ENCODE results near the gene SPACDR. TPM values are rescaled to one million over a fixed set of nuclear protein-coding genes. Genes with fewer than 3 reads are reported as not detected.

SPACDR gene
- total RNA-seq, 2 experiments from 2014 or later = 0.64 to 0.93 TPM

DNA sequence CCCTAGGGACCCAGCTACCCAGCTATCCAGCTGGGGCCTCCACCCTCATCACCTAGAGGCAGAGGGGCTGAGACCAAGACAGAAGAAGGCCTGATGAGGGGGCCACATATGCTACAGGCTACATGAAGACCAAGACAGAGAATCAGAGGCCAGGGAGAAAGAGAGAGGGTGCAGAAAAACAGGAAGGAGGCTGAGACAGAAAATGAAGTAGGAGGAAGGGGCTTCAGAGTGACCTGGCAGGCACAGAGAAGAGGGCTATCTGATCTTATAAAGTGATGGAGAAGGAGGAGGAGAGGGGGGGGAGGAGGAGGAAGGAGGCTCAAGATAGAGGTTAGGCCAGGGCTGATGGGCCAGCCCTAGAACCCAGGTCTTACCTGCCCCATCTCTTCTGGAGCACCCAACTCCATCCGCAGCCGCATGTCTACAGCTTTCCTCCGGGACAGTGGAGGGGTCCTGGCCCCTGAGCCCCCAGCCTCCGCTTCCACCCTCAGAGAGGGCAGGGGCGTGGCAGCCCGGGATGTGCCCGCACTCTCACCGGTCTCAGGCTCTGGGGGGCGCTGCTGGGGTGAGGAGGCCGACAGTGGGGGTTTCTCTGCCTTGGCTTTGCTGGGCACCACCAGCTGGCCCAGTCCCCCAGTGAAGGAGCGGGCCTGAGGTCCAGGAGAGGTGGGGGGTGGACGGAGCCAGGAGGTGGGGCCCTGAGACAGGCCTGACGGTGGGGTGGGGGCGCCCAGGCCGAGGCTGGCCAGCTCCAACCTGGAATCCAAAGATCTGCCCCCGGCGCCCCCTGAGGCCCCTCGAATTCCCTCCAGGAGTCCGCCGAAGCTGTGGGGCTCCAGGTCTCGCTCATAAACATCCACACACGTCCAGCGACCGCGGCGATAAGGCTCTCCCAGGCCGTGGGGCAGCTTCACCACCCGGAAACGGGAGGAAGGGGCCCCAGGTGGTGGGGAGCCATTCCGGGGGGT, 13.1 kb upstream of the SPACDR start:
- TF ChIP-seq, protein P1, sequence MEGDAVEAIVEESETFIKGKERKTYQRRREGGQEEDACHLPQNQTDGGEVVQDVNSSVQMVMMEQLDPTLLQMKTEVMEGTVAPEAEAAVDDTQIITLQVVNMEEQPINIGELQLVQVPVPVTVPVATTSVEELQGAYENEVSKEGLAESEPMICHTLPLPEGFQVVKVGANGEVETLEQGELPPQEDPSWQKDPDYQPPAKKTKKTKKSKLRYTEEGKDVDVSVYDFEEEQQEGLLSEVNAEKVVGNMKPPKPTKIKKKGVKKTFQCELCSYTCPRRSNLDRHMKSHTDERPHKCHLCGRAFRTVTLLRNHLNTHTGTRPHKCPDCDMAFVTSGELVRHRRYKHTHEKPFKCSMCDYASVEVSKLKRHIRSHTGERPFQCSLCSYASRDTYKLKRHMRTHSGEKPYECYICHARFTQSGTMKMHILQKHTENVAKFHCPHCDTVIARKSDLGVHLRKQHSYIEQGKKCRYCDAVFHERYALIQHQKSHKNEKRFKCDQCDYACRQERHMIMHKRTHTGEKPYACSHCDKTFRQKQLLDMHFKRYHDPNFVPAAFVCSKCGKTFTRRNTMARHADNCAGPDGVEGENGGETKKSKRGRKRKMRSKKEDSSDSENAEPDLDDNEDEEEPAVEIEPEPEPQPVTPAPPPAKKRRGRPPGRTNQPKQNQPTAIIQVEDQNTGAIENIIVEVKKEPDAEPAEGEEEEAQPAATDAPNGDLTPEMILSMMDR (IDR thresholded peaks at IDR 0.05) = no peak
- DNase-seq = peak in 12 of 14 experiments; percentile 23 to 59 (median 37)
- peak overlapping the region; percentile 97 for H3K4me3 Mint-ChIP-seq
- no peaks in the 10 kb centered on the region for H3K27me3 Mint-ChIP-seq
- intact Hi-C loops (cut with DNase I, micrococcal nuclease) = loop anchor here in 1 of 2 experiments (5.0 to 10.0 kb wide), 2 partner anchors 200 to 378 kb away; partner anchors contain the start of gene SLC12A9
- H3K27ac Mint-ChIP-seq = peak overlapping the region; percentile 86
- Histone ChIP-seq H3K36me3 (ENCODE audit: insufficient read depth, low read length) (peaks cover 51% of the 10 kb centered on the region), H3K9me3 (ENCODE audit: control insufficient read depth in 1 of 2, insufficient read depth in 1 of 2, low read length in 2 of 2) (no peaks in the 10 kb centered on the region), H3K4me3 (ENCODE audit: low read length) (peak overlapping the region; percentile 100), H3K27ac (ENCODE audit: low read depth in 1 of 2, low read length in 2 of 2) (peak overlapping the region; percentile 72 to 73), H3K4me1 (ENCODE audit: insufficient read depth, low read length) (peaks cover 73% of the 10 kb centered on the region), H3K27me3 (ENCODE audit: control insufficient read depth in 1 of 2, insufficient read depth in 2 of 2, low read length in 2 of 2) (no peaks in the 10 kb centered on the region)
- H3K9me3 Mint-ChIP-seq = no peaks in the 10 kb centered on the region
- no peak for ATAC-seq (ENCODE audit: poor library complexity)
- peaks cover 53% of the 10 kb centered on the region for H3K4me1 Mint-ChIP-seq (ENCODE audit: low read depth)
- ChIA-PET POLR2A (interaction anchor here (1.0 to 5.1 kb wide), 4 partner anchors 48 to 149 kb away, joined by 3 to 32 read pairs (median 5); partner anchors contain the start of genes AGFG2, MEPCE, MOSPD3 and ZCWPW1), CTCF (interaction anchor here (0.6 to 1.1 kb wide), 3 partner anchors 82 to 182 kb away, joined by 3 read pairs; partner anchors contain the start of gene FBXO24)
- H3K36me3 Mint-ChIP-seq (ENCODE audit: low read depth) = peaks cover 45% of the 10 kb centered on the region

DNA sequence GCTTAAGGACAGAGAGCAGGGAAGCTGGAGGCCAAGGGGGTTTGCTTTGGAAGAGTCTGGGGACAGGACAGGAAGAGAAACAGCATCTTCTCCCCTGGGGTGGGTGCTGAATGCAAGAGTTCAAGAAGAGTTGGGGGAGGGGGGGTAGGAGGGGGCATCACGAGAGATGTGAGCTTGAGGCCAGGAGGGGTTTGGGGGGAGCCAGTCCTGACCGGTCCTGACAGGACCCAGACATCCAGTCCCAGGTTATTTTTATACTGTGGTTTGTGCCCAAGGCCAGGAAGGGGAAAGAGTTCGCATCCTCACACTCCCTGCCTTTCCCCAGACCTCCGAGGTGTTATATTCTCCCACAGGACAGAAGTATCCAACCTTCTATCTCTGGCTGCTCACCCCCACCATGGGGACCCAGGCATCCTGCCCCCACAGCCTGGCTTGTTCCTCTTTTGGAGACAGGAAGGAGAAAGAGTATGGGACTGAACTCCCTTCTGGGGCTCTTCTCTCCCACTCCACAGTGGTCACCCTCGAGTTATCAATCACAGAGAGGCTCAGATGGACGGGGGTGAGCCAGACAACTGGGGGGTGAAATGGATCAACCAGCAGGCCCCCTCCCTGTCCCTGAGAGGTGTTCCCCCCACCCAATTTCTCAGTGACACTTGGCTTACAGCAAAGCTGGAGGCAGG, 12.2 kb upstream of the SPACDR start:
- peak overlapping the region; percentile 100 for H3K4me3 ChIP-seq (ENCODE audit: low read length)
- H3K9me3 ChIP-seq (ENCODE audit: control insufficient read depth in 1 of 2, insufficient read depth in 1 of 2, low read length in 2 of 2) = no peaks in the 10 kb centered on the region
- no peaks in the 10 kb centered on the region for H3K27me3 Mint-ChIP-seq
- ATAC-seq (ENCODE audit: poor library complexity) = no peak
- no peaks in the 10 kb centered on the region for H3K9me3 Mint-ChIP-seq
- peaks cover 65% of the 10 kb centered on the region for H3K4me1 ChIP-seq (ENCODE audit: insufficient read depth, low read length)
- CTCF ChIA-PET = no interaction called here
- TF ChIP-seq, protein P1 (IDR thresholded peaks at IDR 0.05) = no peak
- H3K27me3 ChIP-seq (ENCODE audit: control insufficient read depth in 1 of 2, insufficient read depth in 2 of 2, low read length in 2 of 2) = no peaks in the 10 kb centered on the region
- H3K27ac Mint-ChIP-seq = peak overlapping the region; percentile 86
- DNase-seq = no peak
- intact Hi-C loops (cut with DNase I, micrococcal nuclease) = loop anchor here in 1 of 2 experiments (5.0 to 10.0 kb wide), 2 partner anchors 201 to 379 kb away; partner anchors contain the start of gene SLC12A9
- peak overlapping the region; percentile 97 for H3K4me3 Mint-ChIP-seq
- peaks cover 54% of the 10 kb centered on the region for H3K36me3 Mint-ChIP-seq (ENCODE audit: low read depth)
- POLR2A ChIA-PET = interaction anchor here (0.6 to 5.1 kb wide), 3 partner anchors 47 to 108 kb away, joined by 4 to 32 read pairs (median 4); partner anchors contain the start of genes MEPCE and ZCWPW1
- peak overlapping the region; percentile 64 to 66 for H3K27ac ChIP-seq (ENCODE audit: low read depth in 1 of 2, low read length in 2 of 2)
- peaks cover 59% of the 10 kb centered on the region for H3K36me3 ChIP-seq (ENCODE audit: insufficient read depth, low read length)
- peaks cover 49% of the 10 kb centered on the region for H3K4me1 Mint-ChIP-seq (ENCODE audit: low read depth)

DNA sequence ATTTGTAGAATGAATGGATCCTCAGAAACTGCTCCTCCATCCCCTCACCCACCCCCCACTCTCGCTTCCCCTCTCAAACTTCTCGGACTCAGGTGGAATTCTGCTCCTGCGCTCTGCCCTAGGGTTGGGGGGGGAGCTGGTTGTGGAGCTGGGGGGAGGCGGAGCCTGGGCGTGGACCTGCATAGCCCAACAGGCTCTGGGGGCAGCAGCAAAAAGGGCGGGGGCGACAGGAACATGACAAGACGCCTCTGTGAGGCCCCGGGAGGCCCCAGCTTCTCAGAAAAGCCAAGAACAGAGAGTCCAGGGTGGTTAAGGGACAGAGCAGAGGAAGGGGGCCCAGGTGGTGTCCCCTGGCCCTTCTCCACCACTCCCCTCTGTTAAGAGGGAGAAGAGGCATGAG, 11.5 kb upstream of the SPACDR start:
- Histone ChIP-seq H3K9me3 (ENCODE audit: control insufficient read depth in 1 of 2, insufficient read depth in 1 of 2, low read length in 2 of 2) (no peaks in the 10 kb centered on the region), H3K4me1 (ENCODE audit: insufficient read depth, low read length) (peaks cover 64% of the 10 kb centered on the region), H3K27ac (ENCODE audit: low read depth in 1 of 2, low read length in 2 of 2) (peak overlapping the region; percentile 64 to 66), H3K27me3 (ENCODE audit: control insufficient read depth in 1 of 2, insufficient read depth in 2 of 2, low read length in 2 of 2) (no peaks in the 10 kb centered on the region), H3K4me3 (ENCODE audit: low read length) (peak overlapping the region; percentile 100), H3K36me3 (ENCODE audit: insufficient read depth, low read length) (peaks cover 62% of the 10 kb centered on the region)
- TF ChIP-seq, protein P1 (IDR thresholded peaks at IDR 0.05) = no peak
- no peaks in the 10 kb centered on the region for H3K27me3 Mint-ChIP-seq
- POLR2A ChIA-PET = interaction anchor here (0.6 to 5.1 kb wide), 4 partner anchors 46 to 109 kb away, joined by 3 to 32 read pairs (median 4); partner anchors contain the start of genes MEPCE and ZCWPW1
- H3K27ac Mint-ChIP-seq = peak overlapping the region; percentile 86
- DNase-seq (peak in 1 of 14 experiments; percentile 30), ATAC-seq (ENCODE audit: poor library complexity) (no peak)
- intact Hi-C loops (cut with DNase I, micrococcal nuclease) = loop anchor here in 1 of 2 experiments (5.0 to 10.0 kb wide), 2 partner anchors 202 to 379 kb away; partner anchors contain the start of gene SLC12A9
- peak overlapping the region; percentile 97 for H3K4me3 Mint-ChIP-seq
- no peaks in the 10 kb centered on the region for H3K9me3 Mint-ChIP-seq
- peaks cover 59% of the 10 kb centered on the region for H3K36me3 Mint-ChIP-seq (ENCODE audit: low read depth)
- peaks cover 52% of the 10 kb centered on the region for H3K4me1 Mint-ChIP-seq (ENCODE audit: low read depth)
- CTCF ChIA-PET = no interaction called here

All from CD4-positive, alpha-beta T cell (primary cell).